T-cell (primary cell): Measurements from ENCODE around the gene TBC1D30. TPM values are rescaled to one million over a fixed set of nuclear protein-coding genes. Genes with fewer than 3 reads are reported as not detected.

Experiments used
- ATAC-seq, 4 experiments: fragments of 200-7000 bp in 3 of 4; fragments of 150-1000 bp in 1 of 4; cut with Tn5 transposase; replicated peaks in 1 of 4; 1 replicate in 3 of 4; 2 replicates in 1 of 4; pipeline ENCODE4 v1.10.0; 2021; ENCODE audit warnings: moderate library complexity in 3 of 4, mild to moderate bottlenecking in 2 of 4, moderate number of reproducible peaks in 1 of 4
- CTCF ChIA-PET, 2 donors: fragments of 300-600 bp; sonication (Branson Sonifier 250); formaldehyde crosslinking; loops; one replicate each; lab custom pipeline; 2022; ENCODE audit warnings: antibody characterized with exemption in 2 of 2; lab: Charles Lee
- POLR2A ChIA-PET, 2 donors: fragments of 300-600 bp; sonication (Branson Sonifier 250); formaldehyde crosslinking; loops; one replicate each; lab custom pipeline; 2022; ENCODE audit warnings: antibody characterized with exemption in 2 of 2; lab: Charles Lee
- DNase-seq, 35 experiments: peaks; one replicate each; pipeline versions ENCODE4 v3.0.0 to v3.0.0-alpha.2; 2013 to 2023
- H3K27ac ChIP-seq: one replicate; pipeline ENCODE4 v1.5.1; 2013; ENCODE audit warnings: low read length
- H3K27me3 ChIP-seq, 2 experiments: replicated peaks in 1 of 2; 1 replicate in 1 of 2; 2 replicates in 1 of 2; pipeline versions ENCODE4 v1.6.1 to v1.7.0; 2013; ENCODE audit warnings: low read length in 1 of 2, mixed read lengths in 1 of 2; ENCODE audit not compliant: control insufficient read depth in 2 of 2, insufficient read depth in 2 of 2; ENCODE audit errors: extremely low read depth in 1 of 2
- H3K36me3 ChIP-seq, 2 donors: 1 replicate in 1 of 2; 2 replicates in 1 of 2; pipeline versions ENCODE4 v1.6.1 to v1.7.0; 2013; ENCODE audit warnings: low read length in 1 of 2; ENCODE audit not compliant: control insufficient read depth in 2 of 2, insufficient read depth in 1 of 2; ENCODE audit errors: extremely low read depth in 1 of 2
- H3K4me1 ChIP-seq, 2 experiments: 1 replicate in 1 of 2; 2 replicates in 1 of 2; pipeline versions ENCODE4 v1.6.1 to v1.7.0; 2013; ENCODE audit warnings: low read length in 2 of 2, mixed read lengths in 1 of 2; ENCODE audit not compliant: insufficient read depth in 2 of 2, control insufficient read depth in 1 of 2; ENCODE audit errors: extremely low read depth in 1 of 2
- H3K4me3 ChIP-seq, 2 donors: 1 replicate in 1 of 2; 2 replicates in 1 of 2; pipeline versions ENCODE4 v1.5.1 to v1.7.0; 2013; ENCODE audit warnings: mild to moderate bottlenecking in 2 of 2, low read length in 1 of 2, moderate library complexity in 1 of 2; ENCODE audit not compliant: control insufficient read depth in 1 of 2; ENCODE audit errors: extremely low read depth in 1 of 2
- H3K9me3 ChIP-seq: 2 replicates; pipeline ENCODE4 v1.7.0; 2013
- H3K27ac Mint-ChIP-seq, 2 donors: one replicate each; pipeline ENCODE4 v1.8.0; 2020 to 2021; ENCODE audit warnings: mild to moderate bottlenecking in 2 of 2, mixed read lengths in 2 of 2
- H3K27me3 Mint-ChIP-seq, 2 donors: one replicate each; pipeline ENCODE4 v1.8.0; 2021 to 2022; ENCODE audit warnings: mixed read lengths in 2 of 2
- H3K36me3 Mint-ChIP-seq: one replicate; pipeline ENCODE4 v1.8.0; 2021; ENCODE audit warnings: mixed read lengths
- H3K4me1 Mint-ChIP-seq, 3 donors: one replicate each; pipeline ENCODE4 v1.8.0; 2020 to 2022; ENCODE audit warnings: mixed read lengths in 3 of 3, mild to moderate bottlenecking in 1 of 3
- H3K4me3 Mint-ChIP-seq, 3 donors: one replicate each; pipeline ENCODE4 v1.8.0; 2020 to 2022; ENCODE audit warnings: mild to moderate bottlenecking in 3 of 3, mixed read lengths in 3 of 3, moderate library complexity in 3 of 3
- H3K9me3 Mint-ChIP-seq, 3 donors: one replicate each; pipeline ENCODE4 v1.8.0; 2020 to 2022; ENCODE audit warnings: mixed read lengths in 3 of 3
- WGBS: methylation state at CpG from one replicate; pipeline ENCODE4 v1.1.5; 2013; ENCODE audit warnings: missing lambda C conversion rate; ENCODE audit not compliant: insufficient coverage; 5-methylcytosine and 5-hydroxymethylcytosine counted together
- total RNA-seq, 35 experiments: library from RNA in 6 of 35; stranded (reverse) in 6 of 35; fragments of 120-200 nt in 1 of 35; gene quantifications; one replicate each; pipeline versions ENCODE4 v1.2.1 to v1.2.4 and lab custom pipeline; 2013 to 2026

The TBC1D30 gene
- total RNA-seq, 5 donors from 2014 or later (not counting 1 experiment from before 2014, with no cell fraction given) = 0.07 to 0.73 (median 0.41) TPM

DNA sequence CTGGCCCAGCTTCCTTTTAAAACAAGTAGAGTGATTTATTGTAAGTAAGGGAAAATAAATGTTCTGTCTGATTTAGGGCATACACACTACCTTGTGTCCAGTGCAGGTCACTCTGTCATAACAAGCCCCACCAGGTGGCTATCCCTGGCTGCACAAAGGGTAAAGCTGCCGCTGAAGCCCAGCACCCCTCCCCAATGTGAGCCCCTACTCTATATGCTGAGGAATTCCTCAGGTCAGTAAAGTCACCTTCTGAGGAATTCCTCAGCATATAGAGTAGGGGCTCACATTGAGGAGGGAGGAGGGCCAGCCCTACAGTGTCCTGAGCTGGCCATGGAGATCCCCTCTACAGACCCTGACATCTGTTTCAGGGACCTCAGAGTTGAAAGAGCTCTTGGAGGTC is 67.2 kb downstream of the TBC1D30 start:
- H3K27ac ChIP-seq = no peak overlapping the region
- H3K27ac Mint-ChIP-seq = no peak overlapping the region
- H3K27me3 Mint-ChIP-seq = peaks cover 10 to 24% of the 10 kb centered on the region in 2 donors
- no peaks in the 10 kb centered on the region for H3K9me3 ChIP-seq
- CTCF ChIA-PET = interaction anchor here (0.6 to 3.5 kb wide), 14 partner anchors 9 to 1214 kb away, joined by 3 to 69 read pairs (median 4); no protein-coding TSS in a partner anchor
- H3K4me3 ChIP-seq = no peak overlapping the region
- peaks cover 0 to 3% of the 10 kb centered on the region in 2 experiments for H3K27me3 ChIP-seq
- POLR2A ChIA-PET = no interaction called here
- ATAC-seq (no peak), DNase-seq (no peak)
- no peaks in the 10 kb centered on the region for H3K4me1 Mint-ChIP-seq
- H3K4me3 Mint-ChIP-seq = no peak overlapping the region
- H3K4me1 ChIP-seq = no peaks in the 10 kb centered on the region
- H3K36me3 ChIP-seq = no peaks in the 10 kb centered on the region
- H3K9me3 Mint-ChIP-seq = no peaks in the 10 kb centered on the region
- H3K36me3 Mint-ChIP-seq = no peaks in the 10 kb centered on the region
- WGBS = no CpG with 5 or more reads among the region's 1 CpG

DNA sequence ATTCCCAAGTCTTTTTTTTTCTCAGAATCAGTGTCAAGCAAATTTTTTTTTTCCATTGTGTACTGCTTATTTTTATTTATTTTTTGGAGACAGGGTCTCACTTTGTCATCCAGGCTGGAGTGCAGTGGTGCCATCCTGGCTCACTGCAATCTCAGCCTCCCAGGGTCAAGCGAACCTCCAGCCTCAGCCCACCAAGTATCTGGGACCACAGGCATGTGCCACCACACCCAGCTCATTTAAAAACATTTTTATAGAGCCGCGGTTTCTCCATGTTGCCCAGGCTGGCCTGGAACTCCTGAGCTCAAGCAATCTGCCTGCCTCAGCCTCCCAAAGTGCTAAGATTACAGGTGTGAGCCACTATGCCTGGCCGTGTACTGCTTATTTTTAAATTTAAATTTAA is 68.1 kb downstream of the TBC1D30 start:
- Histone ChIP-seq H3K9me3 (no peaks in the 10 kb centered on the region), H3K4me1 (no peaks in the 10 kb centered on the region), H3K27ac (no peak overlapping the region), H3K36me3 (no peaks in the 10 kb centered on the region), H3K27me3 (peaks cover 0 to 3% of the 10 kb centered on the region in 2 experiments), H3K4me3 (no peak overlapping the region)
- Mint-ChIP-seq H3K27me3 (peaks cover 10 to 24% of the 10 kb centered on the region in 2 donors), H3K36me3 (no peaks in the 10 kb centered on the region), H3K4me1 (no peaks in the 10 kb centered on the region), H3K4me3 (no peak overlapping the region), H3K27ac (no peak overlapping the region), H3K9me3 (no peaks in the 10 kb centered on the region)
- 50% methylated on average over 1 of the region's 4 CpGs for WGBS
- ChIA-PET POLR2A (no interaction called here), CTCF (interaction anchor here (0.6 to 3.5 kb wide), 7 partner anchors 10 to 785 kb away, joined by 3 to 69 read pairs (median 3); no protein-coding TSS in a partner anchor)
- ATAC-seq = no peak
- no peak for DNase-seq

DNA sequence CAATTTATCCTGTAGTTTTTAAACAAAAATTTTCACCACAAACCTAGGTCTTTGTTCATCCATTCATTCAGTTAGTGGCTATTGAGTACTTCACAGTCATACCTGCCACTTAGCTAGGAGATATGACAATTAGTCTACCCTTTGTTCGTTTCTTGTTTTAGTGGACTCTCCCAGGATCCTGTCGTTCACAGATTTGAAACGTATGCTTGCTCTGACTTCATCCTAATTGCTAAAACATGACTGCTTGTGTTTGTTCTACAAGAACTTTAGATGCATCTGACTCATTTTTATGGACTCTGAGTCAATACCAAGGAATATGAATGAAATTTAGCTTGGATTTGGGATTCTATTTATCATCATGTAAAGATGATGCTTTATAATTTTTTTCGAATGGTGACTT is 69.5 kb downstream of the TBC1D30 start:
- Mint-ChIP-seq H3K4me1 (no peaks in the 10 kb centered on the region), H3K4me3 (no peak overlapping the region), H3K27me3 (peaks cover 10 to 22% of the 10 kb centered on the region in 2 donors), H3K36me3 (no peaks in the 10 kb centered on the region), H3K9me3 (no peaks in the 10 kb centered on the region), H3K27ac (no peak overlapping the region)
- Histone ChIP-seq H3K9me3 (no peaks in the 10 kb centered on the region), H3K4me3 (no peak overlapping the region), H3K4me1 (no peaks in the 10 kb centered on the region), H3K27me3 (peaks cover 0 to 3% of the 10 kb centered on the region in 2 experiments), H3K36me3 (no peaks in the 10 kb centered on the region), H3K27ac (no peak overlapping the region)
- ATAC-seq (no peak), DNase-seq (no peak)
- WGBS = 20% methylated on average over 1 of the region's 4 CpGs
- CTCF ChIA-PET = interaction anchor here (0.5 to 2.2 kb wide), 7 partner anchors 11 to 1145 kb away, joined by 3 to 15 read pairs (median 3); no protein-coding TSS in a partner anchor
- POLR2A ChIA-PET = no interaction called here

DNA sequence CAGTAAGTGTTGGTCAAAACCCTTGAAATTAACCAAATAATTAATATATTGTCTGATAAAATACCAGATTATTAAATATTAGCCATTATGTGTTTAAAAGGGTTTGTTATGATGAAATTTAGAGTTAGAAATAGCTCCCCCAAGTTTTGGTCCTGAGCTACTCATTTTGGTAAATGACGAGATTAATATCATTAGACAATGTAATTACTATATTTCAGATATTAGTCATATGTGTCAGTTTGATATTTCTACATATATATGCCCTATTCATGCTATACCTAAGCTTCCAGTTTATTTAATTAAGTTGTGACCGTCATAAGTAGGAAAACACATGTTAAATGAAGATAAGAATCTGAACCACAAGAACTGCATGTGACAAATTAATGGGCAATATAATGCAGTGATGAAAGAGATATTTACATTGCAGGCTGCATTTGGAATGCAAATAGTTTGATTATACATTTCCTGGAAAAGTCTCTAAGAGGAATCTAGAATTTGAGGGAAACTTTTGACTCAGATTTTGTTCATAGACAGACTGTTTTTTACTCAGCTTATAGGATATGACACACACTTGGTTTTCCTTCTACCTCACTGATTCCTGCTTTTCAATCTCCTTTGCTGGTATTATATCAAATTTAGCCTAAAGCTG is 70.5 kb downstream of the TBC1D30 start:
- Mint-ChIP-seq H3K9me3 (no peaks in the 10 kb centered on the region), H3K36me3 (no peaks in the 10 kb centered on the region), H3K27ac (no peak overlapping the region), H3K27me3 (peaks cover 9 to 16% of the 10 kb centered on the region in 2 donors), H3K4me1 (no peaks in the 10 kb centered on the region), H3K4me3 (no peak overlapping the region)
- ATAC-seq (no peak), DNase-seq (no peak)
- H3K27me3 ChIP-seq = peaks cover 0 to 3% of the 10 kb centered on the region in 2 experiments
- H3K4me3 ChIP-seq = no peak overlapping the region
- no peak overlapping the region for H3K27ac ChIP-seq
- no CpG with 5 or more reads among the region's 2 CpGs for WGBS
- H3K4me1 ChIP-seq = no peaks in the 10 kb centered on the region
- H3K36me3 ChIP-seq = no peaks in the 10 kb centered on the region
- CTCF ChIA-PET = interaction anchor here (0.6 to 2.2 kb wide), 7 partner anchors 9 to 1213 kb away, joined by 3 to 15 read pairs (median 3); no protein-coding TSS in a partner anchor
- H3K9me3 ChIP-seq = no peaks in the 10 kb centered on the region
- POLR2A ChIA-PET = no interaction called here

DNA sequence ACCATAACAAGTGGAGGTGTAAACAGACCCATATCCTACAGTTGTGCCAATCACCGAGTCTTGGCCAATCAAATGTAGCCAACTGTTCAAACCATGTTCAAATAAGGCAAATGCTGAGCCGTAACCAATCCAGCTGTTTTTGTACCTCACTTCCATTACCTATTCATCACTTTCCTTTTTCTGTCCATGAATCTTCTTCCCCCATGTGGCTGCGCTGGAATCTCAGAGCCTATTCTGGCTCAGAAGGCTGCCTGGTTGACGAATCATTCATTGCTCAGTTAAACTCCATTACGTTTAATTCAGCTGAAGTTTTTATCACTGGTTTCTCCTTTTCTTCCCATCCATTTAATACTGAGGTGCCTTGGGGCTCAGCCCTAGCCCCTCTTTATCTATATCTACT is 71.1 kb downstream of the TBC1D30 start:
- no peaks in the 10 kb centered on the region for H3K9me3 ChIP-seq
- ATAC-seq = no peak
- ChIA-PET POLR2A (no interaction called here), CTCF (interaction anchor here (0.6 to 1.4 kb wide), 2 partner anchors 202 to 1213 kb away, joined by 3 to 6 read pairs; no protein-coding TSS in a partner anchor)
- Mint-ChIP-seq H3K36me3 (no peaks in the 10 kb centered on the region), H3K27ac (no peak overlapping the region), H3K27me3 (peaks cover 5 to 11% of the 10 kb centered on the region in 2 donors), H3K4me3 (no peak overlapping the region), H3K4me1 (no peaks in the 10 kb centered on the region), H3K9me3 (no peaks in the 10 kb centered on the region)
- peaks cover 0 to 3% of the 10 kb centered on the region in 2 experiments for H3K27me3 ChIP-seq
- no peak overlapping the region for H3K27ac ChIP-seq
- no peaks in the 10 kb centered on the region for H3K4me1 ChIP-seq
- WGBS = 76% methylated on average over 5 of the region's 5 CpGs
- DNase-seq = no peak
- no peak overlapping the region for H3K4me3 ChIP-seq
- H3K36me3 ChIP-seq = no peaks in the 10 kb centered on the region

DNA sequence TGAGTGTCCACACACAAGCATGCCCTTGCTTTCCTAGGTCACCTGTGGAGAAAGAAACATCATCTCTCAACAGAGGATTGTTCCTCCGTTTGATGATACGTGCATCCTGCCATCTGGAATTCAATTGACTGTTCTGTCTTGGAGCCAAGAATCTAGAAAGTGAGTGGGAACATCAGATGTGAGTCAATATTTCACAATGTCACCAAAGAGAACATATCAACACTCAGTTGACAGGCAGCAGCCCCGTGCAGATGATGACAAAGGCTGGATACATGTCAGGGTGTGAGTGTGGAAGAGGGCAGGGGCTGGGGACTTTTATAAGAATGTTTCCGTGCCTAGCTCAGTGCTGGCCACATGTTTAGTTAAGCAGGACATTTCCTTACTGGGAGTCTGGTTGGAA is 76.1 kb downstream of the TBC1D30 start:
- ChIA-PET CTCF (interaction anchor here in 1 of 2 donors (1.3 kb wide), 1 partner anchor 10 kb away, joined by 5 read pairs; no protein-coding TSS in a partner anchor), POLR2A (interaction anchor here in 1 of 2 donors (0.6 kb wide), 1 partner anchor 1108 kb away, joined by 6 read pairs; no protein-coding TSS in a partner anchor)
- DNase-seq = no peak
- ATAC-seq = no peak
- Histone ChIP-seq H3K4me1 (no peaks in the 10 kb centered on the region), H3K9me3 (no peaks in the 10 kb centered on the region), H3K27me3 (peaks cover 0 to 8% of the 10 kb centered on the region in 2 experiments), H3K36me3 (no peaks in the 10 kb centered on the region), H3K4me3 (no peak overlapping the region), H3K27ac (no peak overlapping the region)
- WGBS = no CpG with 5 or more reads among the region's 4 CpGs
- Mint-ChIP-seq H3K36me3 (no peaks in the 10 kb centered on the region), H3K27ac (no peak overlapping the region), H3K9me3 (no peaks in the 10 kb centered on the region), H3K4me3 (no peak overlapping the region), H3K4me1 (no peaks in the 10 kb centered on the region), H3K27me3 (peaks cover 6 to 8% of the 10 kb centered on the region in 2 donors)
